Measurements from ENCODE around the gene ARMH1.

Gene ARMH1

GRCh38 chr1:44670751-44671640 lies 3.5 kb upstream of the ARMH1 start:
- no peak for DNase-seq (ENCODE audit: low spot score)

GRCh38 chr1:44672254-44672955 lies 2.1 kb upstream of the ARMH1 start:
- DNase-seq (ENCODE audit: low spot score) = no peak

GRCh38 chr1:44672961-44673674 lies 1.4 kb upstream of the ARMH1 start:
- no peak for DNase-seq (ENCODE audit: low spot score)

GRCh38 chr1:44673675-44674112 lies 820 bp upstream of the ARMH1 start:
- DNase-seq (ENCODE audit: low spot score) = no peak

- no peak for DNase-seq (ENCODE audit: low spot score)
Measured at GRCh38 chr1:44675186-44675585, 672 bp downstream of the ARMH1 start.

- no peak for DNase-seq (ENCODE audit: low spot score)
Measured at GRCh38 chr1:44676484-44677200, 2.1 kb downstream of the ARMH1 start.

GRCh38 chr1:44677201-44677766 lies 2.8 kb downstream of the ARMH1 start:
- DNase-seq (ENCODE audit: low spot score) = no peak

DNA sequence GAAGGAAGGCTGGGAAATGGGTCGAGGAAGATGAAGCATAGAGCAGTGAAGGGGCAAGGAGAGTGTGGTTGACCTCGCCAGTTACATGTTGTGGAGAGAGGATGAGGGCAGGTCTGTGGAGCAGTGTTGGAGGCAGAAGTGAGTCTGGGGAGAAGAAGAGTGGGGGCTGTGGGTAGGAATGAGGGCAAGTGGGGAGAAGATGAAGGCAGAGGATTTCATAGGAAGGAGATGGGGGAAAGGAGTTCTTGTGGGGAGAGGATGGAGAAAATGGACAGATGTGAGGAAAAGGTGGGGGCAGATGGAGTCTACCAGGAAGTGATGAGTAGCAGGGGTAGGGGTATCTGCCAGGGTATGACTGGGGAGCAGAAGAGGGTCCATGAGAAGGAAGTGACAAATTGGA lies 3.6 kb downstream of the ARMH1 start:
- DNase-seq (ENCODE audit: low spot score) = no peak

- no peak for DNase-seq (ENCODE audit: low spot score)
Measured at GRCh38 chr1:44678626-44679025, 4.1 kb downstream of the ARMH1 start.

GRCh38 chr1:44679468-44679867 lies 5.0 kb downstream of the ARMH1 start:
- no peak for DNase-seq (ENCODE audit: low spot score)

GRCh38 chr1:44681905-44682882 lies 7.7 kb downstream of the ARMH1 start:
- DNase-seq (ENCODE audit: low spot score) = no peak

- no peak for DNase-seq (ENCODE audit: low spot score)
Measured at GRCh38 chr1:44682883-44683265, 8.4 kb downstream of the ARMH1 start.

- no peak for DNase-seq (ENCODE audit: low spot score)
Measured at GRCh38 chr1:44684525-44684924, 10.0 kb downstream of the ARMH1 start.

DNA sequence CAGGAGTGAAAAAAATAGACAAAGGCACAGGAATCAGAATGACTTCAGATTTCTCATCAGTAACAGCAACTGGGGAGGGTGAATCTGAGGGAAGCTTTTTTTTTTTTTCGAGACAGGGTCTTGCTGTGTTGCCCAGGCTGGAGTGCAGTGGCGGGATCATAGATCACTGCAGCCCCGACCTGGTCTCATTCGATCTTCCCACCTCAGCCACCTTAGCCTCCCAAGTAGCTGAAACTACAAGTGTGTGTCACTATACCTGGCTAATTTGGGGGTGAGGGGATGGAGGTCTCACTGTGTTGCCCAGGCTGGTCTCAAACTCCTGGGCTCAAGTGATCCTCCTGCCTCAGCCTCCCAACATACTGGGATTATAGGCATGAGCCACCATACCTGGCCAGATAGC lies 10.7 kb downstream of the ARMH1 start:
- no peak for DNase-seq (ENCODE audit: low spot score)

GRCh38 chr1:44685881-44686280 lies 11.4 kb downstream of the ARMH1 start:
- DNase-seq (ENCODE audit: low spot score) = no peak

DNA sequence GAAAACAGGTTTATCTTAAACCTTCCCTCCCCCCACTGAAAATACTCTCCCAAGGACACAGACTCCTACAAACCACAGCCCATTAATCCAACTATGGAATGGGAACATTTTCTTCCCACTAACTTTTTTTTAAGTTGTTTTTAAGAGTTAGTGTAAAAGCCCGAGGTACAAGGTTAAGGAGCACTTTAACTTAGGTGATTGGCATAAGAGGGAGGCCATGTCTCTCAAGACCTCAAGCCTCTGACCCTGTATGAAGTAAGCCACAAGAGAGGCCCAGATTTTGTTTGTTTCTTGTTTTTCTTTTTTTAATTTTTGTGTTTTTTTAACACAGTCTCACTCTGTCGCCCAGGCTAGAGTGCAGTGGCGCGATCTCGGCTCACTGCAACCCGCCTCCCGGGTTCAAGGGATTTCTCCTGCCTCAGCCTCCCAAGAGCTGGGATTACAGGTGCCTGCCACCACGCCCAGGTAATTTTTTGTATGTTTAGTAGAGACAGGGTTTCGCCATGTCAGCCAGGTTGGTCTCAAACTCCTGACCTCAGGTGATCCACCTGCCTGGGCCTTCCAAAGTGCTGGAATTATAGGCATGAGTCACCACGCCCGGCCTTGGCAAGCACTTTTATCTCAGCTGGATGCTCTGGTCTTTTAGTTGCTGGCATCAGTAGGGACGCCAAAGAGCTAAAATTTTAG lies 14.4 kb downstream of the ARMH1 start:
- no peak for DNase-seq (ENCODE audit: low spot score)

DNA sequence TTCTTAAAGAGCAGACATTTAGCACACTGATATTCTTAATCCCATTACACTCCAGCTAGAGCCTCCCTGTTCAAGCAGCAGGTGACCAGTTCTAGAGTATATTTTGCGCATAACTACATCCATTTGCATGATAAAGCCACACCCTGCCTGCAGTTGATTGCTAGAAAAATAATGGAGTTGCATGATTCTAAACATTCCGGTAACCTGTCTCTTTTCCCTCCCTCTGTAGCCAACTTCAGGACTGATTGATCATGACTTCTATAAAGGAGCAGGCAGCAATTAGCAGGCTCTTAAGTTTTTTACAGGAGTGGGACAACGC lies 14.9 kb downstream of the ARMH1 start:
- no peak for DNase-seq (ENCODE audit: low spot score)

DNA sequence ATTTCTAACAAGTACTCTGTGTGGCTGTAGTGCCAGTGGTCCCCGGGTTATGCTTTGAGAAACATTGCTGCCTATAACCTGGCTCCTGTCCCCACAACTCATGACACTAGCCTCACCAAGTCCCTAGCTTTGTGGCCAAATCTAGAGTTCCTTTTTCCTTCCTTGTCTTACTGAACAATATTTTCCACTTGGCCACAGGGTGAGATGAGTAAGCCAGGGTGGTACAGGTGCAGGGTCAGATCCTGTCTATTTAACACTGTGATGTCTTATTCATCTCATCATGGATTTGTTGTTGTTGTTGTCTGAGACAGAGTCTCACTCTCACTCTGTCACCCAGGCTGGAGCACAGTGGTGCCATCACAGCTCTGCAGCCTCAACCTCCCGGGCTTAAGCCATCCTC lies 18.6 kb downstream of the ARMH1 start:
- no peak for DNase-seq (ENCODE audit: low spot score)

- DNase-seq (ENCODE audit: low spot score) = no peak
Measured at GRCh38 chr1:44693900-44694299, 19.4 kb downstream of the ARMH1 start.

DNA sequence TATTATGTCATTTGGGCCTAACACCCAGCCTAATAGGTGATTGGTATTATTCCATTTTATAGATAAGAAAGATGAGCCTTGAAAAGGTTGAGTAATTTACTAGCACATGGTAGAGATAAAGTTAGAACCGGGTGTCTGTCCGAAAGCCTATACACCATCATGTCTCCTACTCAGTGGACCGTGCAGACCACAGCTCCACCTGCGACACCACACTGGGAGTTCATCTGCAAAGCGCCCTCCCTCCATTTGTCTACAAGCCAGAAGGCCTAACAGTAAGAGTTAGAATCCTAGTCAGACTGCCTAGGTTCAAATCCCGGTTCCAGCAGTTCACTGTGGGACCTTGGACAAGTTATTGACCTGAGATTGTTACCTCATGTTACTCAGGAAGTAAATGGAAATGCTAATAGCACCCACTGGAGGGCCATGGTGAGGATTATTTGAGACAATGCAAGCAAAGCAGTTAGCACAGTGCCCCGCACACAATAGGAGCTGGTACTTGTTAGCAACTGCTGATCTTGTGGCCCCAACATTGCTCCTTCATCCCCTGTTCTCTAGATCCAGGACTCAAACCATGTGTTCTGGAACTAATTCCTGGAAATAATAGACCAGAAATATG lies 20.5 kb downstream of the ARMH1 start:
- no peak for DNase-seq (ENCODE audit: low spot score)
